C1 segment of cervical spinal cord (tissue), 14 donors: ENCODE results near the gene TMEM63C.

Experiments
- DNase-seq, 14 donors: peaks; one replicate each; lab custom pipeline; 2025; lab: John Stamatoyannopoulos, UW

The TMEM63C gene, protein sequence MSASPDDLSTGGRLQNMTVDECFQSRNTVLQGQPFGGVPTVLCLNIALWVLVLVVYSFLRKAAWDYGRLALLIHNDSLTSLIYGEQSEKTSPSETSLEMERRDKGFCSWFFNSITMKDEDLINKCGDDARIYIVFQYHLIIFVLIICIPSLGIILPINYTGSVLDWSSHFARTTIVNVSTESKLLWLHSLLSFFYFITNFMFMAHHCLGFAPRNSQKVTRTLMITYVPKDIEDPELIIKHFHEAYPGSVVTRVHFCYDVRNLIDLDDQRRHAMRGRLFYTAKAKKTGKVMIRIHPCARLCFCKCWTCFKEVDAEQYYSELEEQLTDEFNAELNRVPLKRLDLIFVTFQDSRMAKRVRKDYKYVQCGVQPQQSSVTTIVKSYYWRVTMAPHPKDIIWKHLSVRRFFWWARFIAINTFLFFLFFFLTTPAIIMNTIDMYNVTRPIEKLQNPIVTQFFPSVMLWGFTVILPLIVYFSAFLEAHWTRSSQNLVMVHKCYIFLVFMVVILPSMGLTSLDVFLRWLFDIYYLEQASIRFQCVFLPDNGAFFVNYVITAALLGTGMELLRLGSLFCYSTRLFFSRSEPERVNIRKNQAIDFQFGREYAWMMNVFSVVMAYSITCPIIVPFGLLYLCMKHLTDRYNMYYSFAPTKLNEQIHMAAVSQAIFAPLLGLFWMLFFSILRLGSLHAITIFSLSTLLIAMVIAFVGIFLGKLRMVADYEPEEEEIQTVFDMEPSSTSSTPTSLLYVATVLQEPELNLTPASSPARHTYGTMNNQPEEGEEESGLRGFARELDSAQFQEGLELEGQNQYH

GRCh38 chr14:77181603-77182437 is at the start of gene TMEM63C:
TMEM63C (plus strand) TSS chr14:77181798; CDS start chr14:77218814, 37,016 bp downstream.
- DNase-seq, result peak in 6 of 14 donors; percentile 12 to 89 (median 31)

- DNase-seq, result peak in 1 of 14 donors; percentile 53
Observed at GRCh38 chr14:77131871-77132486, 49.6 kb upstream of the TMEM63C start.

GRCh38 chr14:77133720-77134338 is 47.8 kb upstream of the TMEM63C start:
- DNase-seq, result no peak

DNA sequence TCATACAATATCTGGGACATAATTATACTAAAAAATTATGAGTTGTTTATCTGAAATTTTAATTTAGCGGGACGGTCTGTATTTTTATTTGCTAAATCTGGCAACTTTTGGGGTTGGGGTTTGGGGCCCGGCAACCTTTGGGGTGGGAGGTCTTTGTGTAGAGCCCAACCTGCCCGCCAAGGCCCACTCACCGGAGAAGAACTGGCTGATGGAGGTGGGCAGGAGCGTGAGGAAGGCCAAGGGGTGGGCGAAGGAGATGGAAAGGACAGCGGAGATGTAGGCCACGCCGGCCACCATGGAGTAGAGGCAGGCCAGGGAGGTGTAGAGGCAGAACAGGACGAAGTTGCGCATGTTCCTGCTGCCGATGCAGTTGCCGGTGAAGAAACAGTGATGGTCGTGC is 42.6 kb upstream of the TMEM63C start:
- no peak for DNase-seq

DNA sequence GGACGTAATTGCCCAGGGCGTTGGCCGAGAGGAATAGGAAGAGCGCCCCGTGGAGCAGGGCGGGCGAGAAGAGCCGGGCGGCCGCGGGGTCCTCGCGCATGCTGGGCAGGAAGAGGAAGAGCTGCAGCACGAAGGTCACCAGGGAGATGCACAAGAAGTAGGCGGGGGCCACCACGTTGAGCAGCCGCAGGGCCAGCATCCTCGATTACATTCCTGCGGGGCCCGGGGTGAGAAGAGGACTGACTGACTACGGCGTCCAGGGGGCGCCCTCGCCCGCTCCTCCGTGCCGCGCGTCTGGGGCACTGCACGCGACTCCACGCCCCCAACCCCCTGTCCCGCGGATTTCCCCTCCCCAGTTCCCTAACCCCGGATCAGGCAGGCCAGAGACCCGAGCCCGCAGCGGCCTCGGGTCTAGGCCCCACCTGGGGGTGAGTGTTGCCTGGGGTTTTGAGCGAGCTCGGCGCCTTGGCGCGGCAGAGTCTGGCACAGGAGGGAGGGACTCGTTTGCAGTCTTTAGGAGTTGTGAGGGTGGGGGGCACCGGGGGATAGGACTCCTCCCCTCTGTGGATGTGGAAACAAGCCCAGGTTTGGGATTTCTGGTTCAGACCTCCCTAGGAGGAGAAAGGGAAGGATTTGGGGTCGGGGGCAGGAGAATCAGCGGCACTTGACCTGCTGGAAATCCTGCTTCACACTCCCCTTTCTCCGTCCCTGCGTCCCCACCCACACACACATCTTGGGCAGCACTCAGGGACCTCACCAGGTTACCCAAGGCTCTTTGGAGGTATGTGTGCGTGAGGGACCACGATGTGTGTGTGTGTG is 41.8 kb upstream of the TMEM63C start:
- peak in 3 of 14 donors; percentile 8 to 34 (median 13) for DNase-seq

GRCh38 chr14:77140359-77141213 is 41.0 kb upstream of the TMEM63C start:
- no peak for DNase-seq

DNA sequence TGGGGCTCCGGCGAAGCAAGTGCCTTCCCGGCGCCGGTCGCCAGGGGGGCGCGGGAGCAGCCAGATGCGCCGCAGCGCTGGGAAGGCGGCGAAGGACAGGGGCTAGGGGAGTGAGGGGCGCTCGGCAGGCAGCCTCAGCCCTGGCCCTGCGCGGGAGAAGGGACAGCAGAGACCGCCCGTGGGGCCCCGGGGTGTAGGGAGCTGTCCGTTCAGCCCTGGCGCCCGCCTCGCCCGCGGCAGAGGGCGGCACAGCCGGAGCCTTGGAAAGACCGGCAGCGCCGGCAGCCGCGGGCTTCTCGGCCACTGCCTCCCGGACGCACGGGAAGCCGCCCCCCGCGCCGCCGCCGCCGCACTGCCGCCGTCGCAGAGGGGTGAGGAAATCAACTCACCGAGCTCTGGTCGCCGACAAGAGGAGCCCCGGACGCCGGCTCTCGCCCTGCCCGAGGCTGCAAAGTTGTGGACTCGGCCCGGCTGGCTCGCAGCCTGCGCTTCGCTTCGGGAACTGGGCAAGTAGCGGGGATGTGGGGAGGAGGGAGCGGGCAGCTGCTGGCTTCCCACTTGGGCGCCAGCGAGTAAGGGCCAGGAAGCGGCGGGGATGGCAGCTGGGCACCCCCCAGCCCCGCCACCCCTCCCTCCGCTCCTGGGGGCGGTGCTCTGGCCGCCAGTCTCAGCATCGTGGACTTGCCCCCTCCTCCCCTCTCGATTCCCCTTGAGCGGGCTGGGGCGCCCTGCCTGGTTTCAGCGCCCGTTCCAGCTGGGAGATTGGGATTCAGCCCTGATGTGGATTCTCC is 40.2 kb upstream of the TMEM63C start, which contains the start of gene ZDHHC22:
TSS of gene ZDHHC22 (minus strand) at position 578 of the 791 bp plus-strand sequence. CDS start 2,053 bp downstream, outside the sequence.
- DNase-seq, result peak in 7 of 14 donors; percentile 10 to 60 (median 34)

GRCh38 chr14:77142005-77142800 is 39.4 kb upstream of the TMEM63C start:
- DNase-seq, result no peak

GRCh38 chr14:77143071-77143470 is 38.5 kb upstream of the TMEM63C start:
- DNase-seq, result peak in 1 of 14 donors; percentile 69

DNA sequence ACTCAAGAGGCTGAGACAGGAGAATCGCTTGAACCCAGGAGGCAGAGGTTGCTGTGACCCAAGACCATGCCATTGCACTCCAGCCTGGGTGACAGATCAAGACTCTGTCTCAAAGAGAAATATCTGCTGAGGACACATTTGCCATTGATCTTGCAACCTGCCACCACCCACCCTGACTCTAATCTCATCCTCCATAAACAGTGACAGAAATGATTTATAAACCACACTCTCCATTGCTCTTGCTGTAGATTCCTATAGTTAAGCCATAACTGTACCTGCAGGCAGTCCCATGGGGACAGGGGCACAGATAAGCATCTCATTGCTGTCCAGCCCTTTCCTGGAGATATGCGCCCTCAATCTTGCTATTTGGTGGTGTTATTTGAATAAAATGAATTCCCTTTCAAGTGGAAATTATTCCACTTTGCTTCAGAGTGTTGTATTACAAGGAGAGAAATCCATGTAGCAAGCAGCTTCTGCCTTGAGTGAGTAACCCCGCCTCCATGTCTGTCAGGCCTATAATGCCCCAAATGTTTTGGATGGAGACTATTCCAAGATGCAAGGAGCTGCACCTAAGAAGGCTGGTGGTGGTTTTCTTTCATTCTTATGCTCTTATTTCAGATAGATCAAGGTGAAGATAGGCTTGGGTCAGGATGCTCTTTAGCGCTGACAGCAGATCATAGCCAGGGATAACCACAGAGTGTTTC is 37.0 kb upstream of the TMEM63C start:
- peak in 1 of 14 donors; percentile 42 for DNase-seq

- peak in 1 of 14 donors; percentile 46 for DNase-seq
Observed at GRCh38 chr14:77145975-77146740, 35.4 kb upstream of the TMEM63C start.

GRCh38 chr14:77148510-77149231 is 32.9 kb upstream of the TMEM63C start:
- peak in 1 of 14 donors; percentile 87 for DNase-seq

GRCh38 chr14:77151245-77151644 is 30.4 kb upstream of the TMEM63C start:
- peak in 1 of 14 donors; percentile 58 for DNase-seq

- peak in 1 of 14 donors; percentile 67 for DNase-seq
Observed at GRCh38 chr14:77151918-77152588, 29.5 kb upstream of the TMEM63C start.
